Liver (tissue), 9 donors: ENCODE data around the gene EDA. TPM values are rescaled to one million over a fixed set of nuclear protein-coding genes. Genes with fewer than 3 reads are reported as not detected.

Source experiments
- DNase-seq: peaks from one replicate; pipeline ENCODE4 v3.0.0-alpha.2; 2017; ENCODE audit warnings: low spot score
- H3K27ac ChIP-seq, 2 donors: one replicate each; pipeline ENCODE4 v1.7.0; 2013; ENCODE audit warnings: inconsistent platforms in 2 of 2, low read length in 2 of 2, control low read depth in 1 of 2, low read depth in 1 of 2, mild to moderate bottlenecking in 1 of 2
- H3K27me3 ChIP-seq, 4 donors: one replicate each; pipeline versions ENCODE4 v1.6.1 to v1.7.0; 2013; ENCODE audit warnings: low read length in 3 of 4, inconsistent platforms in 1 of 4, mild to moderate bottlenecking in 1 of 4, moderate library complexity in 1 of 4; ENCODE audit not compliant: control insufficient read depth in 4 of 4, insufficient read depth in 4 of 4
- H3K36me3 ChIP-seq, 4 donors: one replicate each; pipeline versions ENCODE4 v1.6.1 to v1.7.0; 2013; ENCODE audit warnings: low read length in 3 of 4, mild to moderate bottlenecking in 3 of 4, low read depth in 1 of 4, moderate library complexity in 1 of 4; ENCODE audit not compliant: control insufficient read depth in 4 of 4, insufficient read depth in 3 of 4
- H3K4me1 ChIP-seq, 4 donors: one replicate each; pipeline versions ENCODE4 v1.6.1 to v1.7.0; 2013; ENCODE audit warnings: low read length in 3 of 4, mild to moderate bottlenecking in 3 of 4, moderate library complexity in 1 of 4; ENCODE audit not compliant: control insufficient read depth in 4 of 4, insufficient read depth in 4 of 4
- H3K4me3 ChIP-seq, 3 donors: one replicate each; pipeline versions ENCODE4 v1.6.1 to v1.7.0; 2013; ENCODE audit warnings: low read length in 3 of 3, control low read depth in 1 of 3, low read depth in 1 of 3, mild to moderate bottlenecking in 1 of 3
- H3K9ac ChIP-seq, 2 donors: one replicate each; pipeline ENCODE4 v1.7.0; 2013; ENCODE audit warnings: low read length in 2 of 2, mild to moderate bottlenecking in 2 of 2, moderate library complexity in 2 of 2, control low read depth in 1 of 2, low read depth in 1 of 2
- H3K9me3 ChIP-seq, 4 donors: one replicate each; pipeline versions ENCODE4 v1.6.1 to v1.7.0; 2013; ENCODE audit warnings: low read length in 3 of 4; ENCODE audit not compliant: control insufficient read depth in 4 of 4
- EGR1 ChIP-seq, 2 donors: IDR thresholded peaks; 2 replicates each; pipeline ENCODE4 v1.6.1; 2016 to 2018; ENCODE audit warnings: antibody characterized with exemption in 2 of 2, low read depth in 2 of 2
- FOXA1 ChIP-seq: IDR thresholded peaks from 2 replicates; pipeline ENCODE4 v1.6.1; 2016; ENCODE audit warnings: antibody characterized with exemption
- FOXA2 ChIP-seq: IDR thresholded peaks from 2 replicates; pipeline ENCODE4 v1.6.1; 2016; ENCODE audit warnings: antibody characterized with exemption
- GABPA ChIP-seq, 2 donors: IDR thresholded peaks in 1 of 2; conservative IDR thresholded peaks in 1 of 2; 2 replicates each; pipeline ENCODE4 v1.6.1; 2016; ENCODE audit warnings: antibody characterized with exemption in 2 of 2, mild to moderate bottlenecking in 1 of 2, moderate library complexity in 1 of 2
- HNF4A ChIP-seq, 2 donors: conservative IDR thresholded peaks; 2 replicates each; pipeline ENCODE4 v1.6.1; 2016; ENCODE audit warnings: antibody characterized with exemption in 2 of 2, mild to moderate bottlenecking in 2 of 2
- HNF4G ChIP-seq: IDR thresholded peaks from 2 replicates; pipeline ENCODE4 v1.6.1; 2016; ENCODE audit warnings: antibody characterized with exemption
- JUND ChIP-seq, 2 donors: IDR thresholded peaks; 2 replicates each; pipeline ENCODE4 v1.6.1; 2016; ENCODE audit warnings: antibody characterized with exemption in 2 of 2
- NR2F2 ChIP-seq: IDR thresholded peaks from 2 replicates; pipeline ENCODE4 v1.6.1; 2016; ENCODE audit warnings: antibody characterized with exemption
- RAD21 ChIP-seq, 2 donors: IDR thresholded peaks; 2 replicates each; pipeline ENCODE4 v1.6.1; 2016; ENCODE audit warnings: antibody characterized with exemption in 2 of 2, mild to moderate bottlenecking in 2 of 2
- RXRA ChIP-seq, 2 donors: IDR thresholded peaks; 2 replicates each; pipeline ENCODE4 v1.6.1; 2017 to 2018; ENCODE audit warnings: antibody characterized with exemption in 2 of 2, mild to moderate bottlenecking in 1 of 2
- SP1 ChIP-seq: IDR thresholded peaks from 2 replicates; pipeline ENCODE4 v1.6.1; 2018; ENCODE audit warnings: antibody characterized with exemption, mild to moderate bottlenecking
- TAF1 ChIP-seq: conservative IDR thresholded peaks from 2 replicates; pipeline ENCODE4 v1.6.1; 2016; ENCODE audit warnings: antibody characterized with exemption, mild to moderate bottlenecking
- YY1 ChIP-seq: IDR thresholded peaks from 2 replicates; pipeline ENCODE4 v1.6.1; 2016; ENCODE audit warnings: antibody characterized with exemption, mild to moderate bottlenecking
- WGBS: extraction: QIAGEN DNeasy Blood & Tissue Kit; methylation state at CpG from one replicate; pipeline ENCODE4 v1.1.7; 2013; 5-methylcytosine and 5-hydroxymethylcytosine counted together
- polyA plus RNA-seq, 2 donors: library from polyadenylated mRNA; stranded (reverse) in 1 of 2; unstranded in 1 of 2; fragments of 200-250 nt in 1 of 2; fragments of >200 nt in 1 of 2; fragmentation: Nextera tagmentation in 1 of 2; extraction: Ambion mirVana in 1 of 2; gene quantifications; one replicate each; pipeline versions ENCODE4 v1.2.1 to v1.2.3, GENCODE V29; 2013 to 2015
- total RNA-seq, 2 donors: library from RNA; depleted of rRNA; stranded (reverse); fragments of >200 nt; gene quantifications; one replicate each; pipeline ENCODE4 v1.2.3, GENCODE V29; 2014
- TF ChIP-seq, protein P1 (sequence below): IDR thresholded peaks from 2 replicates; pipeline ENCODE4 v1.6.1; 2016; ENCODE audit warnings: antibody characterized with exemption
- TF ChIP-seq, protein P2 (sequence below): IDR thresholded peaks from 2 replicates; pipeline ENCODE4 v1.6.1; 2016; ENCODE audit warnings: antibody characterized with exemption
- TF ChIP-seq, protein P3 (sequence below): IDR thresholded peaks from 2 replicates; pipeline ENCODE4 v1.6.1; 2016; ENCODE audit warnings: antibody characterized with exemption
- TF ChIP-seq, protein P4 (sequence below): fragments of 150-350 bp; IDR thresholded peaks from 2 replicates; pipeline ENCODE4 v1.5.1; 2017; ENCODE audit warnings: improper control_type of control experiment, low read depth, low read length; ENCODE audit not compliant: missing input control
- TF ChIP-seq, protein P5 (sequence below): IDR thresholded peaks from 2 replicates; pipeline ENCODE4 v1.6.1; 2016; ENCODE audit warnings: antibody characterized with exemption, mild to moderate bottlenecking
- donor health status: healthy.
- donor health status: healthy.
- donor health status: healthy.
- donor health status: healthy.
- donor health status: healthy.

Gene EDA
- total and polyA plus RNA-seq, 4 donors: 0.39 to 2.6 (median 1.5) TPM

DNA sequence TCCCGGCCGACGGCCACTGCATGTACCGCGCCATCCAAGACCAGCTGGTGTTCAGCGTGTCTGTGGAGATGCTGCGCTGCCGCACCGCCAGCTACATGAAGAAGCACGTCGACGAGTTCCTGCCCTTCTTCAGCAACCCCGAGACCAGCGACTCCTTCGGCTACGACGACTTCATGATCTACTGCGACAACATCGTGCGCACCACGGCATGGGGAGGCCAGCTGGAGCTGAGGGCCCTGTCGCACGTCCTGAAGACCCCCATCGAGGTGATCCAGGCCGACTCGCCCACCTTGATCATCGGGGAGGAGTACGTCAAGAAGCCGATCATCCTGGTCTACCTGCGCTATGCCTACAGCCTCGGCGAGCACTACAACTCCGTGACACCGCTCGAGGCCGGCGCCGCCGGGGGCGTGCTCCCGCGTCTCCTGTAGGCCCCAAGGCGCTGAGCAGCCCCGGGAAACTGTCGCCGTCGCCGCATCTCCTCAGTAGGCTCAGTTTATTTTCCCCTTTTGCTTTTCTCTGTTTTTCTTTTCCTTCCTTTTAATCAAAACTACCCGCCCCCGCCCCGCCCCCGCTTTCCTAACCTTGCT is 447.1 kb downstream of the EDA start:
- no peak overlapping the region for H3K9ac ChIP-seq
- no peaks in the 10 kb centered on the region for H3K36me3 ChIP-seq
- no peak overlapping the region for H3K27ac ChIP-seq
- H3K27me3 ChIP-seq: peaks cover 0 to 2% (median 0%) of the 10 kb centered on the region in 4 donors
- WGBS: 96% methylated on average over 52 of the region's 52 CpGs
- DNase-seq: no peak
- no peak overlapping the region for H3K4me3 ChIP-seq
- no peak for TF ChIP-seq FOXA1
- TF ChIP-seq YY1: no peak
- TF ChIP-seq FOXA2: no peak
- no peak for TF ChIP-seq HNF4G
- no peak for TF ChIP-seq HNF4A (conservative IDR thresholded peaks at IDR 0.05)
- no peak for TF ChIP-seq SP1
- TF ChIP-seq JUND (IDR thresholded peaks at IDR 0.05): no peak
- TF ChIP-seq, protein P1, sequence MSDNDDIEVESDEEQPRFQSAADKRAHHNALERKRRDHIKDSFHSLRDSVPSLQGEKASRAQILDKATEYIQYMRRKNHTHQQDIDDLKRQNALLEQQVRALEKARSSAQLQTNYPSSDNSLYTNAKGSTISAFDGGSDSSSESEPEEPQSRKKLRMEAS: no peak
- no peak for TF ChIP-seq EGR1 (IDR thresholded peaks at IDR 0.05; ENCODE audit: low read depth in 2 of 2)
- TF ChIP-seq, protein P2, sequence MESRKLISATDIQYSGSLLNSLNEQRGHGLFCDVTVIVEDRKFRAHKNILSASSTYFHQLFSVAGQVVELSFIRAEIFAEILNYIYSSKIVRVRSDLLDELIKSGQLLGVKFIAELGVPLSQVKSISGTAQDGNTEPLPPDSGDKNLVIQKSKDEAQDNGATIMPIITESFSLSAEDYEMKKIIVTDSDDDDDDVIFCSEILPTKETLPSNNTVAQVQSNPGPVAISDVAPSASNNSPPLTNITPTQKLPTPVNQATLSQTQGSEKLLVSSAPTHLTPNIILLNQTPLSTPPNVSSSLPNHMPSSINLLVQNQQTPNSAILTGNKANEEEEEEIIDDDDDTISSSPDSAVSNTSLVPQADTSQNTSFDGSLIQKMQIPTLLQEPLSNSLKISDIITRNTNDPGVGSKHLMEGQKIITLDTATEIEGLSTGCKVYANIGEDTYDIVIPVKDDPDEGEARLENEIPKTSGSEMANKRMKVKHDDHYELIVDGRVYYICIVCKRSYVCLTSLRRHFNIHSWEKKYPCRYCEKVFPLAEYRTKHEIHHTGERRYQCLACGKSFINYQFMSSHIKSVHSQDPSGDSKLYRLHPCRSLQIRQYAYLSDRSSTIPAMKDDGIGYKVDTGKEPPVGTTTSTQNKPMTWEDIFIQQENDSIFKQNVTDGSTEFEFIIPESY: no peak
- TF ChIP-seq RAD21 (IDR thresholded peaks at IDR 0.05): no peak
- TF ChIP-seq, protein P3, sequence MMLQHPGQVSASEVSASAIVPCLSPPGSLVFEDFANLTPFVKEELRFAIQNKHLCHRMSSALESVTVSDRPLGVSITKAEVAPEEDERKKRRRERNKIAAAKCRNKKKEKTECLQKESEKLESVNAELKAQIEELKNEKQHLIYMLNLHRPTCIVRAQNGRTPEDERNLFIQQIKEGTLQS: no peak
- TF ChIP-seq NR2F2: no peak
- H3K9me3 ChIP-seq: no peaks in the 10 kb centered on the region
- no peaks in the 10 kb centered on the region for H3K4me1 ChIP-seq

DNA sequence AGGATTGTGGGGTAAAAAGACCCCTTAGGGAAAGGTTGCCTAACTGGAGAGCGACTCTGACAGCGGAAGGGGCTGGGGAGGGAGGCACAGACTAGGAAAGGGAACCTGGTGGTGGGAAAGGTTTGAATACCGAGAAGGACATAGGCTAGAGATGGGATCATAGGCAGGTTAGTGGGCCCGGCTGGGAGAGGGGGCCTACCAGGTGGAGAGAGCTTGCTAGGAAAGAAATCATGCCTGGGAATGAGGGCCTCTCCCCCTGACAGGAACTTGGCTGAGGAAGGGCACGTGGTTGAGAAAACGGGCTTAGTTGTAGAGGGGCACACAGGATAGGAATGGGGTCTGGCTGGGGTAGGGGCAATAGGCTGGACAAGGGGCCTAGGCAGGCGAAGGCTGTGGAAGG is 450.7 kb downstream of the EDA start:
- no peak for DNase-seq
- no peaks in the 10 kb centered on the region for H3K4me1 ChIP-seq
- no peak overlapping the region for H3K4me3 ChIP-seq
- H3K9me3 ChIP-seq: no peaks in the 10 kb centered on the region
- H3K27me3 ChIP-seq: no peaks in the 10 kb centered on the region
- no peak overlapping the region for H3K9ac ChIP-seq
- TF ChIP-seq, protein P1: no peak
- TF ChIP-seq, protein P4, sequence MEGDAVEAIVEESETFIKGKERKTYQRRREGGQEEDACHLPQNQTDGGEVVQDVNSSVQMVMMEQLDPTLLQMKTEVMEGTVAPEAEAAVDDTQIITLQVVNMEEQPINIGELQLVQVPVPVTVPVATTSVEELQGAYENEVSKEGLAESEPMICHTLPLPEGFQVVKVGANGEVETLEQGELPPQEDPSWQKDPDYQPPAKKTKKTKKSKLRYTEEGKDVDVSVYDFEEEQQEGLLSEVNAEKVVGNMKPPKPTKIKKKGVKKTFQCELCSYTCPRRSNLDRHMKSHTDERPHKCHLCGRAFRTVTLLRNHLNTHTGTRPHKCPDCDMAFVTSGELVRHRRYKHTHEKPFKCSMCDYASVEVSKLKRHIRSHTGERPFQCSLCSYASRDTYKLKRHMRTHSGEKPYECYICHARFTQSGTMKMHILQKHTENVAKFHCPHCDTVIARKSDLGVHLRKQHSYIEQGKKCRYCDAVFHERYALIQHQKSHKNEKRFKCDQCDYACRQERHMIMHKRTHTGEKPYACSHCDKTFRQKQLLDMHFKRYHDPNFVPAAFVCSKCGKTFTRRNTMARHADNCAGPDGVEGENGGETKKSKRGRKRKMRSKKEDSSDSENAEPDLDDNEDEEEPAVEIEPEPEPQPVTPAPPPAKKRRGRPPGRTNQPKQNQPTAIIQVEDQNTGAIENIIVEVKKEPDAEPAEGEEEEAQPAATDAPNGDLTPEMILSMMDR: no peak
- no peak for TF ChIP-seq HNF4A (conservative IDR thresholded peaks at IDR 0.05)
- TF ChIP-seq GABPA (IDR thresholded peaks at IDR 0.05 in 1 of 2, conservative IDR thresholded peaks at IDR 0.05 in 1 of 2): no peak
- TF ChIP-seq, protein P2: no peak
- TF ChIP-seq FOXA1: no peak
- TF ChIP-seq, protein P3: no peak
- no peak for TF ChIP-seq JUND (IDR thresholded peaks at IDR 0.05)
- TF ChIP-seq RAD21 (IDR thresholded peaks at IDR 0.05): no peak
- TF ChIP-seq RXRA (IDR thresholded peaks at IDR 0.05): no peak
- no peak for TF ChIP-seq FOXA2
- TF ChIP-seq YY1: no peak
- no peak for TF ChIP-seq EGR1 (IDR thresholded peaks at IDR 0.05; ENCODE audit: low read depth in 2 of 2)
- TF ChIP-seq TAF1: no peak
- no peak for TF ChIP-seq HNF4G
- TF ChIP-seq, protein P5, sequence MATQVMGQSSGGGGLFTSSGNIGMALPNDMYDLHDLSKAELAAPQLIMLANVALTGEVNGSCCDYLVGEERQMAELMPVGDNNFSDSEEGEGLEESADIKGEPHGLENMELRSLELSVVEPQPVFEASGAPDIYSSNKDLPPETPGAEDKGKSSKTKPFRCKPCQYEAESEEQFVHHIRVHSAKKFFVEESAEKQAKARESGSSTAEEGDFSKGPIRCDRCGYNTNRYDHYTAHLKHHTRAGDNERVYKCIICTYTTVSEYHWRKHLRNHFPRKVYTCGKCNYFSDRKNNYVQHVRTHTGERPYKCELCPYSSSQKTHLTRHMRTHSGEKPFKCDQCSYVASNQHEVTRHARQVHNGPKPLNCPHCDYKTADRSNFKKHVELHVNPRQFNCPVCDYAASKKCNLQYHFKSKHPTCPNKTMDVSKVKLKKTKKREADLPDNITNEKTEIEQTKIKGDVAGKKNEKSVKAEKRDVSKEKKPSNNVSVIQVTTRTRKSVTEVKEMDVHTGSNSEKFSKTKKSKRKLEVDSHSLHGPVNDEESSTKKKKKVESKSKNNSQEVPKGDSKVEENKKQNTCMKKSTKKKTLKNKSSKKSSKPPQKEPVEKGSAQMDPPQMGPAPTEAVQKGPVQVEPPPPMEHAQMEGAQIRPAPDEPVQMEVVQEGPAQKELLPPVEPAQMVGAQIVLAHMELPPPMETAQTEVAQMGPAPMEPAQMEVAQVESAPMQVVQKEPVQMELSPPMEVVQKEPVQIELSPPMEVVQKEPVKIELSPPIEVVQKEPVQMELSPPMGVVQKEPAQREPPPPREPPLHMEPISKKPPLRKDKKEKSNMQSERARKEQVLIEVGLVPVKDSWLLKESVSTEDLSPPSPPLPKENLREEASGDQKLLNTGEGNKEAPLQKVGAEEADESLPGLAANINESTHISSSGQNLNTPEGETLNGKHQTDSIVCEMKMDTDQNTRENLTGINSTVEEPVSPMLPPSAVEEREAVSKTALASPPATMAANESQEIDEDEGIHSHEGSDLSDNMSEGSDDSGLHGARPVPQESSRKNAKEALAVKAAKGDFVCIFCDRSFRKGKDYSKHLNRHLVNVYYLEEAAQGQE: no peak
- no peaks in the 10 kb centered on the region for H3K36me3 ChIP-seq
- WGBS: 94% methylated on average over 7 of the region's 7 CpGs
- H3K27ac ChIP-seq: no peak overlapping the region
